Stimulated activated effector memory CD8-positive, alpha-beta T cell treated with anti-CD3 and anti-CD28 coated beads, Interleukin-12 subunit alpha, Interleukin-12 subunit beta, amount 100 ng/mL, for 72 hours (primary cell): ENCODE data around the gene TTC28.
A peak's percentile ranks its signal among the peaks of the same experiment; 100 is the strongest.

Source experiments
- ATAC-seq: fragments of 150-1000 bp; cut with Tn5 transposase; 2 replicates; pipeline ENCODE4 v1.10.0; 2021
- DNase-seq, 2 donors: peaks; one replicate each; pipeline ENCODE4 v3.0.0; 2021 to 2022; ENCODE audit warnings: low spot score in 2 of 2
- H3K27ac Mint-ChIP-seq: one replicate; pipeline ENCODE4 v1.8.0; 2022; ENCODE audit warnings: mild to moderate bottlenecking, mixed read lengths
- H3K36me3 Mint-ChIP-seq: one replicate; pipeline ENCODE4 v1.8.0; 2022; ENCODE audit warnings: mild to moderate bottlenecking, mixed read lengths
- H3K4me1 Mint-ChIP-seq: one replicate; pipeline ENCODE4 v1.8.0; 2022; ENCODE audit warnings: mixed read lengths
- H3K4me3 Mint-ChIP-seq: one replicate; pipeline ENCODE4 v1.8.0; 2022; ENCODE audit warnings: mild to moderate bottlenecking, mixed read lengths
- H3K9me3 Mint-ChIP-seq: one replicate; pipeline ENCODE4 v1.8.0; 2022; ENCODE audit warnings: mixed read lengths

Gene TTC28

GRCh38 chr22:28417431-28417830 lies 262.2 kb downstream of the TTC28 start:
- DNase-seq (no peak), ATAC-seq (no peak)
- no peaks in the 10 kb centered on the region for H3K36me3 Mint-ChIP-seq
- H3K4me3 Mint-ChIP-seq: no peak overlapping the region
- no peaks in the 10 kb centered on the region for H3K4me1 Mint-ChIP-seq
- no peak overlapping the region for H3K27ac Mint-ChIP-seq
- H3K9me3 Mint-ChIP-seq: no peaks in the 10 kb centered on the region

GRCh38 chr22:28414913-28415312 lies 264.7 kb downstream of the TTC28 start:
- Mint-ChIP-seq H3K4me1 (no peaks in the 10 kb centered on the region), H3K27ac (no peak overlapping the region), H3K4me3 (no peak overlapping the region), H3K9me3 (no peaks in the 10 kb centered on the region), H3K36me3 (no peaks in the 10 kb centered on the region)
- DNase-seq: no peak
- no peak for ATAC-seq

GRCh38 chr22:28413612-28414399 lies 265.8 kb downstream of the TTC28 start:
- H3K36me3 Mint-ChIP-seq: no peaks in the 10 kb centered on the region

GRCh38 chr22:28412109-28412508 lies 267.5 kb downstream of the TTC28 start:
- H3K27ac Mint-ChIP-seq: no peak overlapping the region

More at GRCh38 chr22:28413612-28414399, 265.8 kb downstream of the TTC28 start:
- Mint-ChIP-seq H3K27ac (no peak overlapping the region), H3K9me3 (no peaks in the 10 kb centered on the region), H3K4me1 (no peaks in the 10 kb centered on the region), H3K4me3 (no peak overlapping the region)
- no peak for DNase-seq
- ATAC-seq: no peak

GRCh38 chr22:28411125-28411524 lies 268.5 kb downstream of the TTC28 start:
- H3K4me3 Mint-ChIP-seq: no peak overlapping the region
- no peaks in the 10 kb centered on the region for H3K4me1 Mint-ChIP-seq
- H3K27ac Mint-ChIP-seq: no peak overlapping the region
- no peak for ATAC-seq
- no peak for DNase-seq
- no peaks in the 10 kb centered on the region for H3K9me3 Mint-ChIP-seq
- no peaks in the 10 kb centered on the region for H3K36me3 Mint-ChIP-seq

More at GRCh38 chr22:28412109-28412508, 267.5 kb downstream of the TTC28 start:
- ATAC-seq: no peak
- Mint-ChIP-seq H3K36me3 (no peaks in the 10 kb centered on the region), H3K9me3 (no peaks in the 10 kb centered on the region), H3K4me1 (no peaks in the 10 kb centered on the region), H3K4me3 (no peak overlapping the region)
- no peak for DNase-seq

DNA sequence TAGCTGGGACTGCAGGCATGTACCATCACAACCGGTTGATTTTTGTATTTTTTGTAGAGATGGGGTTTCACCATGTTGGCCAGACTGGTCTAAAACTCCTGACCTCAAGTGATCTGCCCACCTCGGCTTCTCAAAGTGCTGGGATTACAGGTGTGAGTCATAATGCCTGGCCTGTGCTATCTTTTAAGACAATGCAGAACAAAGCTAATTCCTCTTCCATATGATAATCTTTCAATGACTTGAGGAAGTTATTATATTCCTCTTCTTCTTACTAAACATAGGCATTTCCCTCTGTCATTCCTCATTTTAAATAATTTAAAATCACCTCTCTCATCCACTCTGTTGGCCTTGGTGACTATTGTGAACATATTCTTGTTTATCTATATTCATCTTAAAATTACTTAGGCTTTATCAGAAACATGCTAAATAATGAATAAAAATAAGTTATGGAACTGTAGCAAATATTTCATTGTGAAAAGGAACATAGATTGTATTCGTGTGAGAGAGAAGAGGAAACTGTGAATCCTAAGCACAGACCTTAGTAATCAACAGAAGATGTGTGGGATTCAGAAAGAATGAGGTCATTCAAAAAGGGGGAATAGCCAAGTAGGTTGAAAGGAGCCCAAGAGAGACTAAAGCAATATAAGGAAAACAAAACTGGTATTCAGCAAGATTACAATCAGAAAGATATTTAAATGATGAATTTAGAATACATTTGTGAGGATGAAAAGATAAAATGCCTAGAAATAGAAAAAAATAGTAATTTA lies 269.4 kb downstream of the TTC28 start:
- DNase-seq: no peak
- Mint-ChIP-seq H3K9me3 (no peaks in the 10 kb centered on the region), H3K4me3 (no peak overlapping the region), H3K36me3 (no peaks in the 10 kb centered on the region), H3K4me1 (no peaks in the 10 kb centered on the region), H3K27ac (no peak overlapping the region)
- ATAC-seq: no peak

- DNase-seq (no peak), ATAC-seq (no peak)
- H3K4me3 Mint-ChIP-seq: no peak overlapping the region
- no peaks in the 10 kb centered on the region for H3K36me3 Mint-ChIP-seq
- H3K9me3 Mint-ChIP-seq: no peaks in the 10 kb centered on the region
- H3K27ac Mint-ChIP-seq: no peak overlapping the region
- no peaks in the 10 kb centered on the region for H3K4me1 Mint-ChIP-seq
Measured at GRCh38 chr22:28408709-28409108, 270.9 kb downstream of the TTC28 start.

- Mint-ChIP-seq H3K27ac (no peak overlapping the region), H3K4me3 (no peak overlapping the region), H3K36me3 (no peaks in the 10 kb centered on the region), H3K4me1 (no peaks in the 10 kb centered on the region), H3K9me3 (no peaks in the 10 kb centered on the region)
- no peak for ATAC-seq
- DNase-seq: no peak
Measured at GRCh38 chr22:28407645-28408044, 272.0 kb downstream of the TTC28 start.

GRCh38 chr22:28406246-28406645 lies 273.4 kb downstream of the TTC28 start:
- no peaks in the 10 kb centered on the region for H3K4me1 Mint-ChIP-seq
- no peak overlapping the region for H3K4me3 Mint-ChIP-seq
- H3K27ac Mint-ChIP-seq: no peak overlapping the region
- H3K36me3 Mint-ChIP-seq: no peaks in the 10 kb centered on the region
- H3K9me3 Mint-ChIP-seq: no peaks in the 10 kb centered on the region
- DNase-seq (no peak), ATAC-seq (no peak)

DNA sequence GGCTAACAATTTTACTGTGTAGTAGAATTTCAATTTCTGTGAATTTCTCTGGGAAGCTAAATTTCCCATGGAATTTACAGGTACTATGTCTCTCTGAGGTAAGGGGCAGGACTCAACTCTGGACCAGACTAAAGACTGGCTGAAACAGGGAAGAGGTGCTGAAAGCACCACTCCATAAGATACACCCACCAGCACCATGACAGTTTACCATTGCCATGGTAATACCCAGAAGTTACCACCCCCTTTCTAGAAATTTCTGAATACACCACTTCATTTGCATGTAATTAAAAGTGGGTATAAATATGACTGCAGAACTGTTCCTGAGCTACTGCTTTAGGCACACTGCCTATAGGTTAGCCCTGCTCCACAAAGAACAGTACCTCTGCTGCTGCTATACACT lies 274.1 kb downstream of the TTC28 start:
- no peak overlapping the region for H3K4me3 Mint-ChIP-seq
- H3K9me3 Mint-ChIP-seq: no peaks in the 10 kb centered on the region
- H3K36me3 Mint-ChIP-seq: no peaks in the 10 kb centered on the region
- no peaks in the 10 kb centered on the region for H3K4me1 Mint-ChIP-seq
- no peak overlapping the region for H3K27ac Mint-ChIP-seq
- DNase-seq: no peak
- ATAC-seq: no peak

DNA sequence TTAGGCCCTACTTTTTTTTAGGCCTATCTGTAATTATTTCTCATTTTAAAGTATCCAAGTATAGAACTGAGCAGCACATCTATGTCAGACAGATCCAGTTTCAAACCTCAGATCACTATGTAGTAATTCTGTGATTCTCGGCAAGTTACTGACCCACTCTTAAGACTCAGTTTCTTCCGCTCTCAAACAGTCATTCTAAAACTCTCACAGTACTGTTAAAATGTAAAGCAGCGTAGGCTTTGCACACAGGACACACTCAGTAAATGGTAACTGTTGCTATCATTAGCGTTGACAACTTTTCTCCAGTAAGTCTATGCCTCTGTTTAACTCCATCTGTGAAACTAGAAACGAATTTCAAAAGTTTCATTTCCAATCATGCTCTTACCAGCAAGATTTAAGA lies 277.1 kb downstream of the TTC28 start:
- H3K4me1 Mint-ChIP-seq: no peaks in the 10 kb centered on the region
- no peak overlapping the region for H3K27ac Mint-ChIP-seq
- no peaks in the 10 kb centered on the region for H3K9me3 Mint-ChIP-seq
- H3K4me3 Mint-ChIP-seq: no peak overlapping the region
- ATAC-seq (peak; percentile 96), DNase-seq (no peak)
- H3K36me3 Mint-ChIP-seq: no peaks in the 10 kb centered on the region

GRCh38 chr22:28402060-28402459 lies 277.6 kb downstream of the TTC28 start:
- ATAC-seq: no peak
- DNase-seq: no peak
- Mint-ChIP-seq H3K36me3 (no peaks in the 10 kb centered on the region), H3K4me3 (no peak overlapping the region), H3K27ac (no peak overlapping the region), H3K4me1 (no peaks in the 10 kb centered on the region), H3K9me3 (no peaks in the 10 kb centered on the region)

- H3K27ac Mint-ChIP-seq: no peak overlapping the region
- H3K4me1 Mint-ChIP-seq: no peaks in the 10 kb centered on the region
Measured at GRCh38 chr22:28398981-28399380, 280.7 kb downstream of the TTC28 start.

GRCh38 chr22:28398355-28398754 lies 281.3 kb downstream of the TTC28 start:
- ATAC-seq (no peak), DNase-seq (no peak)
- no peaks in the 10 kb centered on the region for H3K4me1 Mint-ChIP-seq
- H3K9me3 Mint-ChIP-seq: no peaks in the 10 kb centered on the region
- H3K36me3 Mint-ChIP-seq: no peaks in the 10 kb centered on the region
- H3K4me3 Mint-ChIP-seq: no peak overlapping the region
- no peak overlapping the region for H3K27ac Mint-ChIP-seq

More at GRCh38 chr22:28398981-28399380, 280.7 kb downstream of the TTC28 start:
- ATAC-seq (no peak), DNase-seq (no peak)
- H3K36me3 Mint-ChIP-seq: no peaks in the 10 kb centered on the region
- no peak overlapping the region for H3K4me3 Mint-ChIP-seq
- no peaks in the 10 kb centered on the region for H3K9me3 Mint-ChIP-seq

DNA sequence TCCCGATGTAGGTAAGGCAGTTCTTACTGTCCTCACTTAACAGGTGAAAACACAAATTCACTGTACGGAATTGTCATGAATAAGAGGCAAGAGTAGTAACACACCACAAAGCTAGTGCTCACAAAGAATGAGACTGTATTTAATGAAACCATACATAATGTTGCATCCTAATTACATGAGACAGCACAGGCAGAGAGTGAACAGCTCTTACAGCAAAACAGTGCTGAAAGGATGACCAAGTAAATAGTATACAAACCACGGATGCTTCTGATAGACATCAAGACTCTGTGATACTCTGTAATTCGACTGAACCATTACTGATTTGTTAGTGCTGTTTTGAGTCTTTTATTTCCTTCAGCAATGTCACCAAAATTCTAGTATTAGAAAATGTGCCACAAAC lies 282.3 kb downstream of the TTC28 start:
- Mint-ChIP-seq H3K9me3 (no peaks in the 10 kb centered on the region), H3K27ac (no peak overlapping the region), H3K4me1 (no peaks in the 10 kb centered on the region), H3K4me3 (no peak overlapping the region), H3K36me3 (no peaks in the 10 kb centered on the region)
- ATAC-seq (no peak), DNase-seq (no peak)
